Nephron (organoid): Measurements from ENCODE around the gene DDX6.
A peak's percentile ranks its signal among the peaks of the same experiment; 100 is the strongest.

ENCODE experiments used
- H3K27ac Mint-ChIP-seq, 3 experiments: 2 replicates each; pipeline ENCODE4 v1.8.0; 2020; ENCODE audit warnings: mixed read lengths in 3 of 3, mild to moderate bottlenecking in 2 of 3, moderate library complexity in 1 of 3
- H3K27me3 Mint-ChIP-seq: 2 replicates; pipeline ENCODE4 v1.8.0; 2021; ENCODE audit warnings: low read depth, mild to moderate bottlenecking, moderate library complexity, mixed read lengths
- H3K36me3 Mint-ChIP-seq: 2 replicates; pipeline ENCODE4 v1.8.0; 2020; ENCODE audit warnings: low read depth, mixed read lengths
- H3K4me1 Mint-ChIP-seq: 2 replicates; pipeline ENCODE4 v1.8.0; 2020; ENCODE audit warnings: mixed read lengths
- H3K4me3 Mint-ChIP-seq, 3 experiments: 2 replicates each; pipeline ENCODE4 v1.8.0; 2020; ENCODE audit warnings: mild to moderate bottlenecking in 3 of 3, mixed read lengths in 3 of 3, moderate library complexity in 2 of 3
- H3K9me3 Mint-ChIP-seq: 2 replicates; pipeline ENCODE4 v1.8.0; 2020; ENCODE audit warnings: mixed read lengths
- CTCF ChIP-seq, 3 experiments: fragments of 200-600 bp; sonication (generic); IDR thresholded peaks; one replicate each; pipeline ENCODE4 v1.5.0; 2021; ENCODE audit warnings: antibody characterized with exemption in 3 of 3; ENCODE audit not compliant: unreplicated experiment in 3 of 3

The DDX6 gene

DNA sequence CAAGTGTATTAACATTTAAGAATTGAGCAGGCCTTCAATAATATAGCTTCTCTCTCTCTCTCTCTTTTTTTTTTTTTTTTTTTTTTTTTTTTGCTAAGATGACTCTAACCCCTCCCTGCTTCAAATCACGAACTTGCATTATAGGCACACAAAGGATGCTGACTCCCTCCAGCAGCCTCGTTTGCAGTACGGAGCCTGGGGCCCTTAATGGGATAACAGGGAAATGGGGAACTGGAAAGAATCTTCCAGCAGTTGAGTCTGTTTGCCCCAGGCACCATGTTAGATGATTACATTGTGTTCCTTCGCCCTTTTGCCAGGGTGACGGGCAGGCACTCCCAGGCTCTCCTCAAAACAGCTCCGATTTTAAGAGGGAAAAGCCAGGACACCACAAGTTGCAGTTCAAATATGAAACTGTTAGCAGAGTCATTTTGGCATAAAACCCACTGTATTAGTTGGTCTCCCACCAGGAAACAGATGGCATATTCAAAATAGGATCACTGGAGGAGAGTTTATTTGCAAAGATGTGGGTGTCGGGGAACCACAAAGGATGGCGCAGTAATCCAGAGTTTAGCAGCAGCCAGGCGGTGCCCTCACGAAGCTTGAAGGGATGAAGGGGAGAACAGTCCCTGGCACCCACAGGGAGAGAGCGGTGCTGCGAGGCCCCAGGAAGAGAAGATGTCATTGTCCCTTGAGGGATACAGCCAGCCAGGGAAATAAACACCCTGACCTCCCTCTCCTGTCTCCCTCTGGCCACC, 85.0 kb downstream of the DDX6 start:
- no peaks in the 10 kb centered on the region for H3K36me3 Mint-ChIP-seq
- TF ChIP-seq CTCF (IDR thresholded peaks at IDR 0.05; ENCODE audit: unreplicated experiment in 3 of 3), result no peak
- no peak overlapping the region for H3K4me3 Mint-ChIP-seq
- H3K27me3 Mint-ChIP-seq, result peaks cover 14% of the 10 kb centered on the region
- H3K4me1 Mint-ChIP-seq, result peaks cover 13% of the 10 kb centered on the region
- peak overlapping the region in 2 of 3 experiments; percentile 75 to 78 for H3K27ac Mint-ChIP-seq
- no peaks in the 10 kb centered on the region for H3K9me3 Mint-ChIP-seq

DNA sequence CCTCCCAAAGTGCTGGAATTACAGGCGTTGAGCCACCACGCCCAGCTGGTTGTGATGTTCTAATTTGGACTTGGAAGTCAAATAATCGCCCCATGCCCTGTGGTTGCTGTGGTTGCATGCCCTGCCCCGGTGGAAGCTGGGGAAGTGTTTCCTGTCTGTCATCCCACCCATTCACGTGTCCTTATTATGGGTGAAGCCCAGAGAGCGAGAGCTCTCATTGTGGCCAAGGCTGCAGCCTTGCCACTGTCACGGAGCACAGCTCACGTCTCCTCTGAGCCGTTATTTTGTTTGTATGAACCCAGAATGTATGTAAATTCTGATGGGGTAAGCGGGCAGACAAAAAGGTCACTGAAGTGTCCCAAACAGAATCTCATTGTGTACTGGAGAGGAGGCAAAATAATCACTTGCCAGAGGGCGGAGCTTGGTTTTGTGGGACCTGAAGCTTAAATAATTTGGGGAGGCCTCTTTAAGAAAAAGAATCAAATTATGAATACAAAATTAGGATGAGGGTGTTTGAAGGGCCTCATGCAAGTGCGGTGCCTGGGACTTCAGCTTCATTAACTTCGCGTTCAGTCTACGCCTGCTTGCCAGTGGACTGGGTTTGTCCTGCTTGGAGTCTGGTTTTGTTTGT, 85.7 kb downstream of the DDX6 start:
- Mint-ChIP-seq H3K4me1 (peaks cover 13% of the 10 kb centered on the region), H3K27ac (peak overlapping the region in 2 of 3 experiments; percentile 75 to 78), H3K9me3 (peaks cover 3% of the 10 kb centered on the region), H3K27me3 (peaks cover 14% of the 10 kb centered on the region), H3K36me3 (no peaks in the 10 kb centered on the region), H3K4me3 (no peak overlapping the region)
- TF ChIP-seq CTCF (IDR thresholded peaks at IDR 0.05; ENCODE audit: unreplicated experiment in 3 of 3), result no peak

GRCh38 chr11:118703563-118704106, 87.3 kb downstream of the DDX6 start:
- Mint-ChIP-seq H3K27me3 (peaks cover 11% of the 10 kb centered on the region), H3K4me3 (no peak overlapping the region), H3K9me3 (peaks cover 3% of the 10 kb centered on the region), H3K36me3 (no peaks in the 10 kb centered on the region), H3K4me1 (peaks cover 13% of the 10 kb centered on the region), H3K27ac (no peak overlapping the region)
- no peak for TF ChIP-seq CTCF (IDR thresholded peaks at IDR 0.05; ENCODE audit: unreplicated experiment in 3 of 3)

- Mint-ChIP-seq H3K9me3 (peaks cover 3% of the 10 kb centered on the region), H3K27me3 (no peaks in the 10 kb centered on the region), H3K36me3 (no peaks in the 10 kb centered on the region), H3K27ac (no peak overlapping the region), H3K4me1 (no peaks in the 10 kb centered on the region), H3K4me3 (no peak overlapping the region)
- TF ChIP-seq CTCF (IDR thresholded peaks at IDR 0.05; ENCODE audit: unreplicated experiment in 3 of 3), result no peak
These were observed 91.3 kb downstream of the DDX6 start for GRCh38 chr11:118699506-118700220.
